GM19193 (cell line): Measurements from ENCODE around the gene SCAI.

Experiments
- POLR2A ChIP-seq: IDR thresholded peaks from 4 replicates; pipeline ENCODE4 v1.6.1; 2011; ENCODE audit not compliant: insufficient read depth, insufficient read length; ENCODE audit errors: extremely low read depth

The SCAI gene

DNA sequence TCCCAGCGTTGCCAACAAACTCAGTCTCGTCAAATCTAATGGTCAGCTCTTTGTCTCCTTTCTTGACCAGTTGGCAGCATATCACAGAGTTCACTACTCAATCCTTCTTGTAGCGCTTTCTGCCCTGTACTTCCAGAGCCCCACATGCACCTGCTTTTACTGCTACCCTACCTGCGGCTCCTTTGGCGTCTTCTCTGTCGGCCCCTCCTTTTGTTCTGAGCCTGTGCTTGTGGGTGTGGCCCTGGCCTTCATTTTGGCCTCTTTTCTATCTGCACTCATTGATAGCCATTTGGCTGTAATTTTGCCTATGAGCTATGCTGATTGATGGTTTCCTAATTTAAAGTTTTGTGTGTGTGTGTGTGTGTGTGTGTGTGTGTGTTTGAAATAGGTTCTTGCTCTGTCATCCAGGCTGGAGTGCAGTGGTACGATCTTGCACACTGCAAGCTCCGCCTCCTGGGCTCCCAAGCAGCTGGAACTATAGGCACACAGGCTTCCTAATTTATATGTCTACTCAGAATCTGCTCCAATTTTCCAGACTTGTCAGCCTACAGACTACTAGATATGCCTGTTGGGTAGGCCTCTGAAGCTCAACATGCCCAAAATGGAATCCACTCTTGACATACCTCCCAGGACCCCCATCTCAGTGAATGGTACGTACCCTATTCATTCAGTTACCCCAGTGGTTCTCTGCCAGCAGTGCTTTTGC is 249.1 kb downstream of the SCAI start:
- TF ChIP-seq POLR2A, result no peak
